Activated CD4-positive, alpha-beta memory T cell treated with anti-CD3 and anti-CD28 coated beads for 36 hours (primary cell): ENCODE data around the gene DNASE1L3. TPM values are rescaled to one million over a fixed set of nuclear protein-coding genes. Genes with fewer than 3 reads are reported as not detected.

ENCODE experiments used
- CTCF ChIA-PET: fragments of 350-600 bp; sonication (Branson Sonifier 250); formaldehyde crosslinking; loops from one replicate; lab custom pipeline; 2021; ENCODE audit warnings: antibody characterized with exemption, inconsistent platforms; lab: Charles Lee
- POLR2A ChIA-PET: fragments of 350-600 bp; sonication (Branson Sonifier 250); formaldehyde crosslinking; loops from one replicate; lab custom pipeline; 2021; ENCODE audit warnings: antibody characterized with exemption; lab: Charles Lee
- DNase-seq: peaks from one replicate; pipeline ENCODE4 v3.0.0-alpha.2; 2020
- H3K27ac Mint-ChIP-seq: one replicate; pipeline ENCODE4 v1.8.0; 2021; ENCODE audit warnings: mixed read lengths
- H3K27me3 Mint-ChIP-seq: one replicate; pipeline ENCODE4 v1.8.0; 2021; ENCODE audit warnings: mixed read lengths
- H3K36me3 Mint-ChIP-seq: one replicate; pipeline ENCODE4 v1.8.0; 2021; ENCODE audit warnings: mixed read lengths
- H3K4me1 Mint-ChIP-seq: one replicate; pipeline ENCODE4 v1.8.0; 2021; ENCODE audit warnings: low read depth, mixed read lengths
- H3K4me3 Mint-ChIP-seq: one replicate; pipeline ENCODE4 v1.8.0; 2021; ENCODE audit warnings: mild to moderate bottlenecking, mixed read lengths
- H3K9me3 Mint-ChIP-seq: one replicate; pipeline ENCODE4 v1.8.0; 2021; ENCODE audit warnings: mixed read lengths
- intact Hi-C: fragments of 100-400 bp; cut with micrococcal nuclease; formaldehyde crosslinking; loops from one replicate; pipeline ENCODE4 v1.15.1; 2023
- total RNA-seq, 2 experiments: library from RNA; stranded (reverse); gene quantifications; one replicate each; pipeline ENCODE4 v1.2.3, GENCODE V29; 2021

Gene DNASE1L3, protein sequence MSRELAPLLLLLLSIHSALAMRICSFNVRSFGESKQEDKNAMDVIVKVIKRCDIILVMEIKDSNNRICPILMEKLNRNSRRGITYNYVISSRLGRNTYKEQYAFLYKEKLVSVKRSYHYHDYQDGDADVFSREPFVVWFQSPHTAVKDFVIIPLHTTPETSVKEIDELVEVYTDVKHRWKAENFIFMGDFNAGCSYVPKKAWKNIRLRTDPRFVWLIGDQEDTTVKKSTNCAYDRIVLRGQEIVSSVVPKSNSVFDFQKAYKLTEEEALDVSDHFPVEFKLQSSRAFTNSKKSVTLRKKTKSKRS
- not detected for total RNA-seq

DNA sequence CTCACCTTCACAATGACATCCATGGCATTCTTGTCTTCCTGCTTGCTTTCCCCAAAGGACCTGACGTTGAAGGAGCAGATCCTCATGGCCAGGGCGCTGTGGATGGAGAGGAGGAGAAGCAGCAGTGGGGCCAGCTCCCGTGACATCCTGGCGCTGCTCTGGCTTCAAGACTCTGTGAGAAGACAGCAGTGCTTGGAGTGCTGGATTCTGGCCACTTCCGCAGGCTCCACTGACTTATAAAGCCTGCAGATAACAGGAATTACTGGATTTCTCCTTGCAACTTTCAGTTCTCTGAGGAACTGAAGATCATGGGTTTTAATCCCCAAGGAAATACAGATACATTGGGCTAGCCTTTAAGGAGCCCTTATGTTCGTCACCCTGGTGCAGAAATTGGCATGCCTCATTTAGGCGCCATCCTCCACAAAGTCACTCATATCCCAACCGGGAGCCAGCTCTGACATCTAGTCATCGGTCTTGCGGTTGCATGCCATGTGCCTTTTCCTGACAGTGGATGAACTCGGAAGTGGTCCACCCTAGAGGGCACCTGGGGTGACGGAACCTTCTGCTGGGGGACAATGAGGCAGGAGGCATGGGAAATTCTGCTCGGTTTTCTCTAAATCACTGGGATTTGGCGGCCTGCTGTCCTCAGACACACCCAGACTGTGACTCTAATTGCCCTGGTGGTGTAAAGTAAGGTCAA, at the start of gene DNASE1L3:
DNASE1L3 (minus strand) TSS at position 212 of the 700 bp plus-strand sequence; CDS start at position 146, 66 bp downstream.
- intact Hi-C loops: no loop called here
- ChIA-PET POLR2A (no interaction called here), CTCF (interaction anchor here (1.3 kb wide), 1 partner anchor 33 kb away, joined by 5 read pairs; no protein-coding TSS in a partner anchor)
- H3K4me3 Mint-ChIP-seq: no peak within 1 kb of the TSS
- peaks cover 15% of the 10 kb centered on the region for H3K27me3 Mint-ChIP-seq
- no peak within 1 kb of the TSS for H3K27ac Mint-ChIP-seq
- no peak for DNase-seq
- H3K36me3 Mint-ChIP-seq: no peaks in the 10 kb centered on the region
- H3K4me1 Mint-ChIP-seq: peaks cover 29% of the 10 kb centered on the region
- H3K9me3 Mint-ChIP-seq: no peaks in the 10 kb centered on the region

DNA sequence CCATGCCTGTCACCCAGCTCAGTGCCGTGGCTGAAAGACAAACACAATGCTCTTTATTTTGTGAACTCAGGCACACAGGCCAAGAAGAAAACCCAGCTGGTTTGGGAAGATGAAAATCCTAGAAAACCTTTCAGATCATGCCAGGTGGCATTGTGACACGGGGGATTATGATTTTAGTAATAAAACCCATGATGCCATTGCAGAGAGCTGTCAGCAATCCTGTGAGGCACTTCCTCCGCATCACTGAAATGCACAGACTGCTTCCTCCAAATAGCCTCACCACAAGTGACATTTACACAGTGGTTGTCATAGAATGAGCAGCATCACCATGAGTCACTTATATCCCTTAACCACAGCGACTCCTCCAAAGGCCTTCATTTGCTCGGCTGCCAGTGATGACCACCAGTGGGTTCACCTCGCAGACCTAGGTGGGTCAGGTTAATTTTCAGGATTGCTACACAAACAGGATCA, 49.5 kb upstream of the DNASE1L3 start:
- H3K4me3 Mint-ChIP-seq: no peak overlapping the region
- peak; percentile 37 for DNase-seq
- H3K36me3 Mint-ChIP-seq: peaks cover 3% of the 10 kb centered on the region
- ChIA-PET CTCF (no interaction called here), POLR2A (no interaction called here)
- H3K27me3 Mint-ChIP-seq: no peaks in the 10 kb centered on the region
- H3K27ac Mint-ChIP-seq: no peak overlapping the region
- intact Hi-C loops: no loop called here
- no peaks in the 10 kb centered on the region for H3K9me3 Mint-ChIP-seq
- H3K4me1 Mint-ChIP-seq: no peaks in the 10 kb centered on the region

DNA sequence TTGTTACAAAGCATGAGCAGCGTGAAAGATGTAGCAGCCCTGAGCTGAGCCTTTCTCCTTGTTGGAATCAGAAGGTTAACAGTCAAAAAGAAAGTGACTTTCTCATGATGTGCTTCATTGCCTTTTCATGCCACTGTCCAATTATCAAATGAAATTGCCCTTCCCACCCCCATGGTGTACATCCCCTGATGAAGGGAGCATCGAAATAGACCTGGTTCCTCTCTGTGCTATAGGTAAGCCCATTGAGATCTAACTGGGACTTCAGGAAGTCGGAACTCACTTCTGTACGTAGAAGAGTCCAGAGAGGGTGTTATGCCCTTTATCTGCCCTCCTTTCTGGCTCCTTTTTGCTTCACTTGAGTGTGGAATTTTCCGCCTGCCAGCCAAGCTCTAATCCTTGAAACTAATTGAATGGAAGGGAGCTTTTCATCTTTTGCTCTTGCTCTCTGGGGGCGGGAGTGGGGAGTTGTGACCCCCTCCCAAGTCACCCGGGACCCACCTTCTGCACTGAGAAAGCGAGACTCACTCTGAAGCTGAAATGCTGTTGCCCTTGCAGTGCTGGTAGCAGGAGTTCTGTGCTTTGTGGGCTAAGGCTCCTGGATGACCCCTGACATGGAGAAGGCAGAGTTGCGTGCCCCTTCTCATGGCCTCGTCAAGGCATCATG, 47.8 kb upstream of the DNASE1L3 start:
- Mint-ChIP-seq H3K27ac (no peak overlapping the region), H3K4me3 (no peak overlapping the region), H3K9me3 (no peaks in the 10 kb centered on the region), H3K36me3 (peaks cover 3% of the 10 kb centered on the region), H3K4me1 (no peaks in the 10 kb centered on the region), H3K27me3 (no peaks in the 10 kb centered on the region)
- CTCF ChIA-PET: no interaction called here
- no peak for DNase-seq
- POLR2A ChIA-PET: no interaction called here
- intact Hi-C loops: no loop called here

DNA sequence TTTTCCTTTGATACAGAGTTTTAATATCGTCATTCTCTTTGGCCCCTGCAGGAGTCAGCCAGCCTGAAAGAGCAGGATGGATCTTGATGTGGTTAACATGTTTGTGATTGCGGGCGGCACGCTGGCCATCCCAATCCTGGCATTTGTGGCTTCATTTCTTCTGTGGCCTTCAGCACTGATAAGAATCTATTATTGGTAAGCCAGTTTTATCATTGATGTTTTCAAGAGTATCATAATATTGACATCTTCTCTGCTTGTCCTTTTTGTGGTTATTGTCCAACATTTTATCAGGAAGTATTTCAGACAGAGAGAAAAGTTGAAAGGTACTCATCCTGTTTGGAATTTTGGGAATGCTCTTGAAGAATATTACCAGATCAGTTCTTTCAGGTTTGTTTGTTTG, 45.7 kb upstream of the DNASE1L3 start:
- intact Hi-C loops: no loop called here
- CTCF ChIA-PET: no interaction called here

DNA sequence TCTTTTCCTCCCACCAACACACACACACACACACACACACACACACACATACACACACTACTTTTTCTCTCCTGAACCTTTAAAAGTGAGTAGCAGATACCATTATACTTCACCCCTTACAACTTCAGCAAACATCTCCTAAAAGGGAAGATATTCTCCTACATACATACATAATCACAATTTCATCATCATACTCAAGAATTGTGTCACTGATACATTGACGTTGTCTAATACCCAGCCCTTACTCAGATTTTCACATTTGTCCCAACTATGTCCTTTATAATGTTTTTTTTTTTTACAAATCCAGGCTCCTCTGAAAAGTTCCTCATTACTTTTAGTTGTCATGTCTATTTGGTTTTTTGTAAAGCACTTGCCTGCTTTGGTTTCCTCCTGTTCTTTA, 45.3 kb upstream of the DNASE1L3 start:
- no peaks in the 10 kb centered on the region for H3K9me3 Mint-ChIP-seq
- H3K27ac Mint-ChIP-seq: no peak overlapping the region
- no peaks in the 10 kb centered on the region for H3K27me3 Mint-ChIP-seq
- H3K36me3 Mint-ChIP-seq: peaks cover 3% of the 10 kb centered on the region
- no peak overlapping the region for H3K4me3 Mint-ChIP-seq
- CTCF ChIA-PET: no interaction called here
- POLR2A ChIA-PET: no interaction called here
- intact Hi-C loops: no loop called here
- no peak for DNase-seq
- H3K4me1 Mint-ChIP-seq: peaks cover 3% of the 10 kb centered on the region

More for the DNA sequence above, 45.7 kb upstream of the DNASE1L3 start:
- H3K36me3 Mint-ChIP-seq: peaks cover 3% of the 10 kb centered on the region
- H3K4me1 Mint-ChIP-seq: peaks cover 3% of the 10 kb centered on the region
- no peaks in the 10 kb centered on the region for H3K27me3 Mint-ChIP-seq
- no peak overlapping the region for H3K4me3 Mint-ChIP-seq
- no peak overlapping the region for H3K27ac Mint-ChIP-seq
- POLR2A ChIA-PET: no interaction called here
- DNase-seq: no peak
- H3K9me3 Mint-ChIP-seq: no peaks in the 10 kb centered on the region

DNA sequence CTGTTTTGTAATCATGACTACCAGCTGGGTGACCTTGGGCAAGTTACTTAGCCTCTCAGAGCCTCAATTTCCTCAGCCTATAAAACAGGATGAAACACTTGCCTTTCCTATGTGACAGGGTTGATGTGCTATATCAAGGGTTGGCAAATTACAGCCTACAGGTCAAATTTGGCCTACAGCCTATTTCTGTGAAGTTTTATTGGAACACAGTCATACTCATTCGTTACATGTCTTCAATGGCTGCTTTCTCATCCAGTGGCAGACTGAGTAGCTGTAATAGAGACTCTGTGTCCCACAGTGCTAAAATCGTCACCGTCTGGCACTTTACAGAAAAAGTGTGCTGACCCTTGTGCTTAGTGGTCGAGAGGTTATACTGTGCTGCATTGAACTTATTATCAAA, 43.4 kb upstream of the DNASE1L3 start:
- H3K4me1 Mint-ChIP-seq: peaks cover 3% of the 10 kb centered on the region
- ChIA-PET CTCF (interaction anchor here (0.8 kb wide), 1 partner anchor 52 kb away, joined by 4 read pairs; the partner anchor contains the start of genes HTD2 and RPP14), POLR2A (no interaction called here)
- H3K27me3 Mint-ChIP-seq: no peaks in the 10 kb centered on the region
- H3K4me3 Mint-ChIP-seq: no peak overlapping the region
- no peak for DNase-seq
- no peak overlapping the region for H3K27ac Mint-ChIP-seq
- intact Hi-C loops: no loop called here
- no peaks in the 10 kb centered on the region for H3K36me3 Mint-ChIP-seq
- H3K9me3 Mint-ChIP-seq: no peaks in the 10 kb centered on the region

DNA sequence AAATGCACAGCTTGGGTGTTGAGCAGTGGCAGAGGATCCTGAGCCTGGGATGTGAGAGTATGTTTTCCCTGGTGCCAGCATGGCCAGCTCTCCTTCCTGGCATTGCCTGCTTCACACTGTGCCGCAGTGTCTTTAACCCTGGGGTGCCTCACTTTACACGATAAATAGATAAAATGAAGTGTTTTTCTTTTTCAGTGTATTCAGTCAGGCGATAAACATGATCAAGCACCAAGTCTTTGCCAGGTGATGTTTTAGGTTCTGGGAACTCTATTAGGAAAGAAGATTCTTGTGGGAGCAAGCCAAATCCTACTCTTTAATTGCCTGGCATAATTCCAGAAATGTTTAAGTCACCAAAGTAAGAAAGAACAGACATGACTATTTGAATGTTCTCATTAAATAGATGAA, 40.9 kb upstream of the DNASE1L3 start:
- H3K27me3 Mint-ChIP-seq: no peaks in the 10 kb centered on the region
- H3K4me3 Mint-ChIP-seq: no peak overlapping the region
- no peak overlapping the region for H3K27ac Mint-ChIP-seq
- CTCF ChIA-PET: interaction anchor here (1.2 kb wide), 1 partner anchor 64 kb away, joined by 3 read pairs; no protein-coding TSS in a partner anchor
- POLR2A ChIA-PET: interaction anchor here (0.5 kb wide), 1 partner anchor 12 kb away, joined by 3 read pairs; no protein-coding TSS in a partner anchor
- DNase-seq: no peak
- H3K36me3 Mint-ChIP-seq: no peaks in the 10 kb centered on the region
- no peaks in the 10 kb centered on the region for H3K9me3 Mint-ChIP-seq
- H3K4me1 Mint-ChIP-seq: peaks cover 3% of the 10 kb centered on the region
- intact Hi-C loops: no loop called here

DNA sequence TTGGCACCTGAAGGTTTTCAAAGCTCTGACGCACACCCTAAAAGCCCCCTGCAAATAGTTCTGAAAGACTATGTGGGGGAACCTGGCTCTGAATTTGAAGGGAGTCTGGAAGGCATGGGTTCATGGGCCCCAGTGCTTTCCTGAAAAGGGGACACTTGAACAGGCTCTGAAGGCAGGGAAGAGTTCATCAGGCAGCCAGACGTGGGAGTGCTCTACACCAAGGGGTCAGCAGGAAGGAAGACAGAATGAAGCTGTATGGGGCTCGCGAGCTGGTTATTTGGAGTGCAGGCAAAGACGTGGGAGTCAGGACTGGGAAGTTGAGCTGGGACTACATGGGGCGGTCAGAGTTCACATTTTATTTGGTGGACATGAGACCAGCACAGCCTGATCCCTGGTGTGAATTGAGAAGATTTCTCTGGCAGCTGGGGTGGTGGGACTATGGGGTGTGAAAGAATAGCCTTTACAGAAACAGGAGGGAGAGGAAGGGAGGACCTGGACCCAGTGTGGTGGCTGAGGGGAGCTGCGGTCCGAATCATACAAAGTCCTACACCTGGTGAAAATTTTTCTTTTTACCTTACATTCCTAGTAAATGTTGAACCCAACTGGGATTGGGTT, 39.4 kb upstream of the DNASE1L3 start:
- Mint-ChIP-seq H3K27ac (no peak overlapping the region), H3K4me3 (no peak overlapping the region), H3K36me3 (no peaks in the 10 kb centered on the region), H3K4me1 (peaks cover 3% of the 10 kb centered on the region), H3K27me3 (no peaks in the 10 kb centered on the region), H3K9me3 (no peaks in the 10 kb centered on the region)
- ChIA-PET POLR2A (no interaction called here), CTCF (interaction anchor here (0.8 to 1.2 kb wide), 2 partner anchors 32 to 72 kb away, joined by 3 read pairs; no protein-coding TSS in a partner anchor)
- DNase-seq: no peak
- intact Hi-C loops: no loop called here

DNA sequence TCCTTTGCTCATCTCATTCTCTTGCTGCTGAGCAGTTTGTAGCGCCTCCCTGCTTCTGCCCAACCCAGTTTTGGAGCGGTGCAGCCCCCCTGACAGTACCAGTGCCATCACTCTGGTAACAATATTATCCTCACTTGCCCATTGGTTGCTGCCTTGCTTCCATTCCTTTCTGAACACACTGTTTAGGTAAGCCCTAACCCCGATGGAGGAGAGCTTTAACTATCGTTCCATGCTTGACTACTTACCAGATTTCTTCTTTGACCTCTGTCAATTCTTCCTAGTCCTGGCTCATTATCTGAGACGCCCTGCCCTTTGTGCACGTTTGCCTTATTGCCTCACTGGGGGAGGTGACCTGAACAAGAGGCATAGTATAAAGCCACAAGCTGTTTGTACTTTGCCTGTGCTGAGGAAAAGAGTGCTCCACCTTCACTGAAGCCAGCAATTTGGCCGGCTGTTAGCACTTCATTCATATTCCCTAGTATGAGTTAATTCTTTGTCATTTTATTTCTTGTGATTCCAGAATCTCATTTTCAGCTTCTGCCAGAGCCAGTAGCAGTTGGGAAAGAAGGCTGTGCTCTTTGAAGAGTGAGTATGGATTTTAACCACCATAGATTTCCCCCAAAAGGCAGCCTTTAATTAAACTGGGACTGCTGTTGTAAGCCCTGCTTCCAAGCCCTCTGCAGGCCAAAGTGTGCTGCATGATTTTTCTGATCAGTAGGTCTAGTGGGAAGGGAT, 38.8 kb upstream of the DNASE1L3 start:
- Mint-ChIP-seq H3K4me1 (peaks cover 3% of the 10 kb centered on the region), H3K27me3 (no peaks in the 10 kb centered on the region), H3K4me3 (no peak overlapping the region), H3K36me3 (no peaks in the 10 kb centered on the region), H3K27ac (no peak overlapping the region), H3K9me3 (no peaks in the 10 kb centered on the region)
- POLR2A ChIA-PET: no interaction called here
- CTCF ChIA-PET: interaction anchor here (0.8 to 1.2 kb wide), 2 partner anchors 31 to 71 kb away, joined by 3 read pairs; no protein-coding TSS in a partner anchor
- no peak for DNase-seq
- intact Hi-C loops: no loop called here

DNA sequence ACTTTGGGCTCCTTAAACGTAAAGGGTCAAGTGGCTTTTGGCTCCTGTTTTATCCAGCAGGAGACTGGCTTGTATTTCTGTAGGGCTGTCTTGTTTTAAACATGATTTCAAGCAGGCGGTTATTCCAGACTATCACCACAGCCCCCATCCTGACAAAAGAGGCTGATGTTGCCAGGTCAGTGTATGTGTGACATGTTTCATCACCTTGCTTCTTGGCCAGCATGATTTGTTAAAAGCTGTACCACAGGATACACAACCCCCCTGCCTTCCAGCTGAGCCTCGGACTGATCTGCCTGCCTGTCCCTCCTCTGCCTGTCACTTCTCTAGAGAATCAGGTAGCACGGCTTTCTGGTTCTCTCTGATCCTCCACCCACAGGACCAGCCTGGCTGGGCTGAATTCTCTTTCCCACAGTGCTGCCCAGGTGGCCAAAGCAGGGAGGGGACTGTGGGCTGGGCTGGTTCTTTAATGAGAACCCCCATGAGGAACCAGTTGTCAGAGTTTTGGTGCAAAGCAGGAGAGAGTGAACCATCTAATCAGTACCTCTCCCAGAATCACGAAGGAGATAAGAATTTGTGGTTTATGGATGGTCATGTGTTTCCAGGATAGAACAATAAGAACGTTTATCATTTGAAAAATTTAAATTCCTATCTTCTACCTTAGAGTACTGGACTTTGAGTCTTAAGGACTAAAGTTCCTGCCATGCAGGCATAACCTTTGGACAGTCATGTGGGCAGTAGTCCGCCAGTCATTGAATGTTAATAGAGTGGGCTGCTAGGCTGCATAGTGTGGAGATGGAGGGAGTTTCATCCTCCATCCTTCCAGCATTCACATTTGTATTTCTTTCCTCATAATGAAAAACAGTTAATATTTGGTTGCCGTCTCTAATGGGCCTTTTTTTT, 35.6 kb upstream of the DNASE1L3 start:
- no peak overlapping the region for H3K4me3 Mint-ChIP-seq
- POLR2A ChIA-PET: no interaction called here
- no peaks in the 10 kb centered on the region for H3K36me3 Mint-ChIP-seq
- intact Hi-C loops: no loop called here
- no peaks in the 10 kb centered on the region for H3K27me3 Mint-ChIP-seq
- no peak for DNase-seq
- H3K27ac Mint-ChIP-seq: no peak overlapping the region
- CTCF ChIA-PET: no interaction called here
- H3K4me1 Mint-ChIP-seq: no peaks in the 10 kb centered on the region
- no peaks in the 10 kb centered on the region for H3K9me3 Mint-ChIP-seq
